DND-41 (cell line): Measurements from ENCODE around the gene PXN.

Experiments used
- CTCF ChIP-seq: IDR thresholded peaks from 2 replicates; pipeline ENCODE4 v1.5.1; 2012; ENCODE audit warnings: borderline replicate concordance, low read length, moderate library complexity, mild to moderate bottlenecking; ENCODE audit not compliant: poor library complexity, severe bottlenecking; ENCODE audit errors: extremely low read depth
- EZH2 ChIP-seq: IDR thresholded peaks from 3 replicates; pipeline ENCODE4 v1.6.1; 2012; ENCODE audit warnings: borderline replicate concordance, low read depth, mild to moderate bottlenecking, moderate library complexity, low read length, inconsistent platforms; ENCODE audit not compliant: severe bottlenecking

- TF ChIP-seq CTCF = no peak
- TF ChIP-seq EZH2 = no peak
These were observed 26.6 kb downstream of the PXN start for GRCh38 chr12:120238839-120239445.
